GM12891 (cell line): ENCODE results near the gene TRAF1.

ENCODE experiments used
- PAX5 ChIP-seq: IDR thresholded peaks from 2 replicates; pipeline ENCODE4 v1.6.1; 2011; ENCODE audit warnings: low read length, moderate library complexity, mild to moderate bottlenecking; ENCODE audit not compliant: insufficient read depth, severe bottlenecking
- POLR2A ChIP-seq: IDR thresholded peaks from 2 replicates; pipeline ENCODE4 v1.6.1; 2011; ENCODE audit warnings: low read depth, low read length, control low read depth
- POLR2AphosphoS5 ChIP-seq: IDR thresholded peaks from 2 replicates; pipeline ENCODE4 v1.6.1; 2011; ENCODE audit warnings: low read depth, low read length, control low read depth
- POU2F2 ChIP-seq: IDR thresholded peaks from 2 replicates; pipeline ENCODE4 v1.6.1; 2011; ENCODE audit warnings: low read depth, mild to moderate bottlenecking, control low read depth, low read length, moderate library complexity
- SPI1 ChIP-seq: IDR thresholded peaks from 2 replicates; pipeline ENCODE4 v1.6.1; 2011; ENCODE audit warnings: low read depth, low read length, control low read depth
- TAF1 ChIP-seq: IDR thresholded peaks from 2 replicates; pipeline ENCODE4 v1.6.1; 2011; ENCODE audit warnings: low read depth, low read length, control low read depth

GRCh38 chr9:120935383-120935857, 8.8 kb upstream of the TRAF1 start:
- no peak for TF ChIP-seq TAF1
- no peak for TF ChIP-seq POLR2AphosphoS5
- no peak for TF ChIP-seq PAX5
- no peak for TF ChIP-seq POU2F2
- no peak for TF ChIP-seq POLR2A
- no peak for TF ChIP-seq SPI1
